Measurements from ENCODE around the gene MMP28.

MMP28 gene

DNA sequence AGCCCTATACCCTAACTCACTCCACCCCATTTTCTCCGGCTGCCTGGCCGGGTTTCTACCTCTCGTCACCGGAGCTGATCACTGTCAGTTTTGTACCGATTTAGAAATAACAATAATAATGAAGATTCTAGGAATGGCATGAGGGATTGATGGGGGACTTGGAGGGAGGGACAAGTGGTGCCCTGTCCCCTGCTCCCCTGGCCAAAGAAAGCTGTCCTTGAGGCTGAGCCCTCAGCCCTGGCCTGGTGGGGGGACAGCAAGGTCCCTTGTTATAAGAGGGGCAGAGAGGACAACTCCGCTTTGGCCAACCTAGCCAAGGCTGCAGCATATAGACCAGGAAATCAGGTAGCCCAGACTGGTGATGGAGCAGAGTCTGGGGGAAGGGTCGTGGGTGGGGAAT, 52.9 kb downstream of the MMP28 start:
- no peak for DNase-seq

DNA sequence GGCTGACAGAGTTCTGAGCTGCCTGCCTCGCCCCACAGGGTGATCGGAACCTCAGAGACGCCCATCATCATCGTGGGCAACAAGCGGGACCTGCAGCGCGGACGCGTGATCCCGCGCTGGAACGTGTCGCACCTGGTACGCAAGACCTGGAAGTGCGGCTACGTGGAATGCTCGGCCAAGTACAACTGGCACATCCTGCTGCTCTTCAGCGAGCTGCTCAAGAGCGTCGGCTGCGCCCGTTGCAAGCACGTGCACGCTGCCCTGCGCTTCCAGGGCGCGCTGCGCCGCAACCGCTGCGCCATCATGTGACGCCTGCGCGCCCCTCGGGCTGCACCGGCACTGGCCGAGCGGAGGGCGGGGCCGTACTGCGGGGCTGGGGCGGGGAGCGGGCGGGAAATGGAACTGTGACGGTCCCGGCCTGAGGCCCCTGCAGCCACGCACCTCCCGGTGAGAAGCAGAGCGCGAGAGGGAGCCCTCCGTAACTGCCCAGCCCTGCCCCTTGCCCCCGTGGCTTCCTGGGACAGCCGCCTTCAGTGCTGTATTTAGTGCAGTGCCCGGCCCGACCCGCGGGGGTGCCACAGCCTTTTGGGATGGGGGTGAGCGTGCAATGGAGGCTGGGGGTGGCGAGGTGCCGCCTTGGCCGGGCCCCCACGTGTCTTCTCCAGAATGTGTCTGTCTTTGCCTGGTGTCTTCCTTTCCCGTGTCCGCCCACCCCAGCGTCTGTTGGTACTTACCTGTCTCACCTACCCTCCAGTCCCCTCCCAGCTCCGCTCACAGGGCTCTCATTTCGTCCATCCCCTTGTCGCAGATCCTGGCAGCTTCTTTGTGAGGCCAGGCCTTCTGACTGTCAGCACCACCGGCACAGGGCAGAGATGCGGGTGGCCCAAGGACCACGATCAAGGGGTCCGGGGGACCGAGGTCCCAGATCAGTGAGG, 54.2 kb downstream of the MMP28 start:
- no peak for DNase-seq

DNA sequence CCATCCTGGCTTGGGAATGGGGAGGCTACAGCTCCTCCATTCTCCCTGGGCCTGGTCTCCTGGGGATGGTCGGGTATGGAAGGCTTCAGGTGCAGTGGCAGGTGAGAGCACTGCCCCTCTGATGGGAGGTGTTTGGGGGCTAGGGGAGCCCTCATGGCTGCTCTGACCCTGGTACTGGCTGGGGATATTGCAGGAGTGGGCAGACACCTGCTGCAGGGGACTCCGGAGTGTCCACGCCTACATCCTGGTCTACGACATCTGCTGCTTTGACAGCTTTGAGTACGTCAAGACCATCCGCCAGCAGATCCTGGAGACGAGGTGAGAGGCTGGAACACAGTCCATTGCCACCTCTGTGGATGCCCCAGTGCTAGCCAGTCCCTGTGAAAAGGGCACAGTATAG, 55.2 kb downstream of the MMP28 start:
- DNase-seq, result no peak

- no peak for DNase-seq
Observed at GRCh38 chr17:35738519-35739133, 56.8 kb downstream of the MMP28 start.

- no peak for DNase-seq
Observed at GRCh38 chr17:35736236-35736635, 59.2 kb downstream of the MMP28 start.

- DNase-seq, result no peak
Observed at GRCh38 chr17:35735036-35735805, 60.2 kb downstream of the MMP28 start.

DNA sequence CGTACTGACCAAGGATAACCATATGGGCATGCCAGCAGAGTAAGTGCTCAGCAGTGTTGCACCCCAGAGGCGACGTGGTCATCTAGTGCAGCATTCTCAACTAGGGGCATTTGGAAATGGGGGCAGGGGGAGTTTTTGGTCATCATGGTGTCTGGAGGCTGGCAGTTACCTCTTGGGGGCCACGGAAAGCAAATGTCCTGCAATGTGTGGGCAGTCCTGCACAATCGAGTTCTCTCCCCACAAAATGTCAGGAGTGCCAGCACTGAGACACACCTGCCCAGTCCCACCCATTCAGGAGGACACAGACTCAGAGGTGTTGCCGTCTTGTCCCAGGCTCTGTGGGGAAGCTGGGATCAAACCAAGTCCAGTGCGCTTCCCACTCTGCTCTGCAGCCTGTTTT, 61.0 kb downstream of the MMP28 start:
- DNase-seq, result no peak

DNA sequence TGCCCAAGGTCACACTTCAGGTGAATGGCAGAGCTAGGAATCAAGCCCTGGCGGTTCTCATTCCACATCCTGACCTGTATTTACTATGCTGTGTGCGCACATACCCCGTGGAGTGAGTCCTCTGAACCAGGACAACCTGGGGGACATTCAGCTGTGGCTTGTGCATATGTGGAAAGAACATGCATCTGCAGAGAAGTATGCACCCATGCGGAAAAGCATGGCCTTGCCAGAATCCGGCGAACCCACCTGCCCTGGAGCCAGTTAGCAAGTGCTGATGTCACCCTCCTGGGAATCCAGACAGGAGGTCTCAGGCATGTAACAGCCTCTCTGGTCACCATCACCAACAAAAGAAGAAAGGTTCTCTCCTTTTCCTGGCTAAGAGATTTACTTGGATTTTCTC, 62.1 kb downstream of the MMP28 start:
- DNase-seq, result no peak

DNA sequence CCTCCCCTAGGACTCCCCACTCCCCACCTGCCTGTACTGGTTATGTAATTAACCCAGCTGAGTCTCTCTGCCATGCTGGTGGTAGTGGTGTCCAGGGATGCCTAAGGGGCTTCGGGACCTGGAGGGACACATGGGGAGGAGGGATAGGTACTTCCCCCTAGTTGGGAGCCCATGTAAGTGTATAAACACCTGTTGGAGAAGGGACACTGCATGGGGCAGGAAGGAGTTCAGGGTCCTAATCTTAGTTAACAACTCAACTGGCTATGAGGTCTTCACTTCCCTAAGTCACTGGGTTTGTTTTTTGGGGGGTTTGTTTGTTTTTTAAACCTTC, 62.7 kb downstream of the MMP28 start:
- DNase-seq, result no peak

- no peak for DNase-seq
Observed at GRCh38 chr17:35731917-35732805, 63.3 kb downstream of the MMP28 start.

DNA sequence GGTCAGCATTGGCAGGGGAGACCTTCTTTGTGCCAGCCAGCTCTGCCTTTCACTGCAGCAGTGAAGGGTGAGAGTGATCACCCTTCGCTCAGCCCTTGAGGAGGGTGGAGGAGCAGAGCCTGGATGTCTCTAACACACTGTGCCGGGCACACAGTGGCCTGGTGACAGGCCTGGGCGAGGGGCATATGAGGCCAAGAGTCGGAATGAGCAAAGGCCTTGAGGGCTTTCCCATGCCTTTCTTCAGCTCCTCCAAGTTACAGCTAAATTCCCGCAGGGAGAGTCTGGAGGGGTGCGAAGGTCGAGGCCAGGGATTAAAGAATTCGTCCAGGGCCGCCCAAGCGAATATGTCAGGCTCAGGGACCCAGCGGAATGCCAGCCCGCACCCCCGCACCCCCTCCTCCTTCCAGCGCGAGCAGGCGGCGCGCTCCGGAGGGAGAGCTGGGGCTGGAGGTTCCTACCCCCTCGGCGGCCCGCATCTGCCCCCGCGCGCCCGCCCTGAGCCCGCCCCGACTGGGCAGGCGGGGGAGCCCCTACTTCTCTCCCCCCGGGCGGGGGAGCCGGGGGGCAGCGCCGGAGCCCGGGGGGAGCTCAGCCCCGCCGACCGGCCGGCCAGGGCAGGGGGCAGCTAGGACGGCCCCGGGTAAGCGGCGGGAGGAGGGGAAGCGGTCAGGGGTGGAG, 64.1 kb downstream of the MMP28 start, which contains the start of gene RASL10B:
TSS of gene RASL10B (plus strand) at position 401 of the 678 bp plus-strand sequence. CDS start 3,546 bp downstream, outside the sequence.
- peak; percentile 41 for DNase-seq

DNA sequence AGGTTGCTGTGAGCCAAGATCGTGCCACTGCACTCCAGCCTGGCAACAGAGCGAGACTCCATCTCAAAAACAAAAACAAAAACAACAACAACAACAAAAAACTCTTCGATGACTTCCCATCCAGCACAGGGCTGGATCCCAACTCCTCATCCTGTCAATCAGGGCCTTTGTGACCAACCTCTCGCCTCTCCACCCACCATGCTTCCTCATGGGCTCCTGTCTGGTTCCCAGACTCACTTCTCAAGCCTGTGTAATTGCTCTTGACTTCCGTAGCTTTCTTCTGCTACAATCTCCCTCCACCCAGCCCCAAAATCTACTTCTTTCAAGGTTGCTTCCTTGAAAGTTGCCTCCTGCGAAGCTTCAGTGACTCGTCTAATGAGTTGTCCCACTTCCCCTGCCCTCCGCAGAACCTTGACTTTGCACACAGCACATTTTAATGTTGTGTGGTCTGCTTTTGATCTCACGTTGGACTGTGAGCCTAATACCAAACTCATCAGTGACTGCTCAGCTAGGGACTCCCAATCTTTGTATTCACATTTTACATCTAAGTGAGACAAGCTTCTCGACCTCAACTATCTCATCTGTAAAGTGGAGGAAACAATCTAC, 64.9 kb downstream of the MMP28 start:
- DNase-seq, result no peak

GRCh38 chr17:35729405-35729833, 66.0 kb downstream of the MMP28 start:
- no peak for DNase-seq

- DNase-seq, result no peak
Observed at GRCh38 chr17:35728551-35728950, 66.9 kb downstream of the MMP28 start.

- DNase-seq, result no peak
Observed at GRCh38 chr17:35727635-35728034, 67.8 kb downstream of the MMP28 start.

DNA sequence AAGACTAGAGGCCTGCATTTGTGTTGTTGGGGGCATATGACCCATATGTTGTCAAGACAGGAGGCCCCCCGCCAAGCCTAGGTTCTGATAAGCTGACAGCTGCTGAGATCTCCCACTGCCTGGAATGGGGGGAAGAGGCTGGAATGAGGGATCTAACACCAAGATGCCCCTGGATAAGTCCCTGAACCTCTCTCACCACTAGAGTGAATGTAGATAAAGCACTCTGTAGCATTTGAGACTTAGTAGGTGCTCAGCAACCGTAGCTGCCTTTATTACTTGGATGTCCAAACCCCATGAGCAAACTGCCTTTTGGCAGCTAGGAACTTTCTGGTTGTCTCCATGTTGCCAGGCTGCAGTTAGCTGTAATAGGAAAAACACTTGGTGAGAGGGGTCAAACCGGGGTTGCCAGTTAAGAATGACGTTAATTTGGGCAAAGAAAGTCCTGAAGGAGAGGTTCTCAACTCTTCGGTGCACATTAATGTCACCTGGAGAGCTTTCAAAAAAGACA, 68.4 kb downstream of the MMP28 start:
- no peak for DNase-seq

DNA sequence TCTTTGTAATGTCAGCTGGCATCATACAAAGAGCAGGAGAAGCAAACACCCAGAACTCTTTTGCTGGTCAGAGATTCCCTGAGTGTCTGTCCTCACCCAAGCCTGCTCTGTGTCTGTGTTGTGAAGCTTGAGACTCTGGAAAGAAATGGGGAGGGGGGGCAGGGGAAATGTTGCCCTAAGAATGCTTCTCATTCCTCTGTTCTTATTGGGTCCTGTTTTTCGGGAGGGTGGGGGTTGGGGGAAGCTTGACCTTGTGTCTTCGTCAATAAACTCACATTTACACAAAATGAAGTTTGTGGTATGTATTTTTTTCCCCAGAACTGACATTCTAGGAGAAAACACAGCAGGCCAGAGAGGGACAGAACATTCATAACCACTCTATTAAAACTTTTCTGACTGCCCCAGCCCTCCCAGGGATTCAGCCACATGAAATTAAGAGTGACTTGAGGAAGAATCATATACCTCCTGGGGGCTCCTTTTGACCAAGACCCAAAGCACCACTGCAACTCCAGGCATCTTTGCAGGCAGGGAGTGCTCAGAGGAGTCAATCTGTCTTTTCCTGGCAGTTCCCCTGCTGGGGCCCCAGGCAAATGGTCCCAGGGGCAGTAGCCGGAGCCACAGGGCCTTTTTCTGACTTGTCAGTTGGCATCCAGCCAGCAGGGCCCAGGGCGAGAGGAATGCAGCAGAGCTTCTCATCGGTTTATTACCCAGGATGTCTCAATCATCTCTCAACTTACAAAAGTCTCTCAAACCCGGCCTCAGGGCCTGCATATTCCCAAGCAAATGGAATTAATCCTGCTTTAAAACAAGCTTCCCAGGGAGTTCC, 69.1 kb downstream of the MMP28 start:
- DNase-seq, result no peak

DNA sequence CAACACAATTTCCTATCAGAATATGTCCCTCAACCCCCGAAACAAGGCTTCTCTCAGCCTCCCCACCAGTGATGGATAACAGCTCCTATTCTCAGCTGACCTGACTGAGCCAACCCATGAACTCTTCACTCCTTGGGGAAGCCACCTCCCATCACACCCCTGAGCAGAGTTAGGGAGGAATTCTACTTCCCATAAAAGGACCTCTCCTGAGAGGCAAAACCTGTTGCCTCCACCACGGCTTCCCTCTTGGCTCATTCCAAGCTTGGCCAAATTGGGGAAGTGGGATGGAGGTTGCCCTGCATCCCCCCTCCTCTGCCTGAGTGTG, 69.7 kb downstream of the MMP28 start:
- DNase-seq, result no peak

- no peak for DNase-seq
Observed at GRCh38 chr17:35725058-35725457, 70.4 kb downstream of the MMP28 start.

- DNase-seq, result no peak
Observed at GRCh38 chr17:35723735-35724134, 71.7 kb downstream of the MMP28 start.

- DNase-seq, result no peak
Observed at GRCh38 chr17:35717475-35717874, 78.0 kb downstream of the MMP28 start.
